Prostate gland (tissue), 2 donors: ENCODE data around the gene MTURN.

ENCODE experiments used
- POLR2AphosphoS5 ChIP-seq: sonication (generic); formaldehyde crosslinking; IDR thresholded peaks from one replicate; pipeline ENCODE4 v1.6.1; 2017; ENCODE audit warnings: antibody characterized with exemption
- TF ChIP-seq, protein P1 (sequence below), 4 experiments: fragments of 200-600 bp in 2 of 4; fragments of 450-650 bp in 2 of 4; sonication (generic) in 2 of 4; IDR thresholded peaks; 1 replicate in 3 of 4; 2 replicates in 1 of 4; pipeline ENCODE4 v1.5.1; 2016 to 2019; ENCODE audit warnings: antibody characterized with exemption in 4 of 4, mild to moderate bottlenecking in 2 of 4, moderate library complexity in 2 of 4

DNA sequence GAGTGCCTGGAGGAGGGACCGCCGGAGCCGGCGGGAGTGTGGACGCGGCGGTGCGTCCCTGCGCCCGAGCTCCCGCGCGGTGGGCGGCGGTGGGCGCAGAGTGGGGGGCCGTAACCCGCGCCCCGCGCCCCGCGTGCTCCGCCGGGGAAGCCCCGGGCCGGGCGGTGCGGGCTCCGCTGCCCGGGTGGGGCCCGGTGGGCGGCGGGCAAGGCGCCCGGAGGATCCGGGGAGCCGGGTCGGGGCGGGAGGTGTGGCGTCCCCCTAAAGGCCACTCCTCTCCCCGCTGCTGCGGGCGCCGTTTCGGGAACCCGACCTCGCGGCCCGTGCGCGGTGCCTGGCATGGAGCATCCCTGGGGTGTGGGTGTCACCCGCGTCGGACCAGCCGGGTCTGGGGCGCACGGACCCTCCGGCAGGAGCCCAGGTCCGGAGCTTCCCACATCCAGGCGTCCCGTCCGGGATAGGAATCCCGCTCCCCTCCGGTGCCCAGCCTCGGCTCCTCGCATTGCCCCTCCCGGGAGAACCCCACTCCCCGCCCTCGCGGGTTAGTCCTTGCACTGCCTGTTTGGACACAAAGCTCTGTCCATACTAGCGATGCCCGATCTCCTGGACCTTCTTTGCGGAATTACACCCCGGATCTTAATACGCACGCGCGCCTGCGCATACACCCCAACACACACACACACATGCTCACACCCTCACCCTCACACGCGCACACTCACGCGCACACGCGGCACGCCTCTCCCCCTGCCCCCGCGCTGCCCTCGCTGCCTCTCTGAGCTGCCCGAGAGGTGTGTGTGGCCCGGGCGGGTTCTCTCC lies 723 bp downstream of the MTURN start:
- TF ChIP-seq, protein P1, sequence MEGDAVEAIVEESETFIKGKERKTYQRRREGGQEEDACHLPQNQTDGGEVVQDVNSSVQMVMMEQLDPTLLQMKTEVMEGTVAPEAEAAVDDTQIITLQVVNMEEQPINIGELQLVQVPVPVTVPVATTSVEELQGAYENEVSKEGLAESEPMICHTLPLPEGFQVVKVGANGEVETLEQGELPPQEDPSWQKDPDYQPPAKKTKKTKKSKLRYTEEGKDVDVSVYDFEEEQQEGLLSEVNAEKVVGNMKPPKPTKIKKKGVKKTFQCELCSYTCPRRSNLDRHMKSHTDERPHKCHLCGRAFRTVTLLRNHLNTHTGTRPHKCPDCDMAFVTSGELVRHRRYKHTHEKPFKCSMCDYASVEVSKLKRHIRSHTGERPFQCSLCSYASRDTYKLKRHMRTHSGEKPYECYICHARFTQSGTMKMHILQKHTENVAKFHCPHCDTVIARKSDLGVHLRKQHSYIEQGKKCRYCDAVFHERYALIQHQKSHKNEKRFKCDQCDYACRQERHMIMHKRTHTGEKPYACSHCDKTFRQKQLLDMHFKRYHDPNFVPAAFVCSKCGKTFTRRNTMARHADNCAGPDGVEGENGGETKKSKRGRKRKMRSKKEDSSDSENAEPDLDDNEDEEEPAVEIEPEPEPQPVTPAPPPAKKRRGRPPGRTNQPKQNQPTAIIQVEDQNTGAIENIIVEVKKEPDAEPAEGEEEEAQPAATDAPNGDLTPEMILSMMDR (IDR thresholded peaks at IDR 0.05), result peak in 1 of 4 experiments; percentile 4
- TF ChIP-seq POLR2AphosphoS5, result peak; percentile 50
